Coronary artery (tissue), 2 donors: ENCODE measurements around the gene ATP6V0B.

Source experiments
- DNase-seq: peaks from one replicate; pipeline ENCODE4 v3.0.0-alpha.2; 2017; ENCODE audit warnings: low spot score
- H3K27ac ChIP-seq, 2 donors: fragments of 200-600 bp; sonication (generic); one replicate each; pipeline ENCODE4 v1.5.1; 2016 to 2019
- H3K4me3 ChIP-seq: fragments of 200-600 bp; sonication (generic); 2 replicates; pipeline ENCODE4 v1.5.1; 2016; ENCODE audit warnings: mild to moderate bottlenecking, moderate library complexity
- TF ChIP-seq, protein P1 (sequence below): fragments of 200-600 bp; sonication (generic); IDR thresholded peaks from one replicate; pipeline ENCODE4 v1.5.1; 2019; ENCODE audit warnings: antibody characterized with exemption

The ATP6V0B gene

GRCh38 chr1:43954036-43954435 is 20.7 kb upstream of the ATP6V0B start:
- no peak for DNase-seq
- Histone ChIP-seq H3K27ac (no peak overlapping the region), H3K4me3 (no peak overlapping the region)
- TF ChIP-seq, protein P1, sequence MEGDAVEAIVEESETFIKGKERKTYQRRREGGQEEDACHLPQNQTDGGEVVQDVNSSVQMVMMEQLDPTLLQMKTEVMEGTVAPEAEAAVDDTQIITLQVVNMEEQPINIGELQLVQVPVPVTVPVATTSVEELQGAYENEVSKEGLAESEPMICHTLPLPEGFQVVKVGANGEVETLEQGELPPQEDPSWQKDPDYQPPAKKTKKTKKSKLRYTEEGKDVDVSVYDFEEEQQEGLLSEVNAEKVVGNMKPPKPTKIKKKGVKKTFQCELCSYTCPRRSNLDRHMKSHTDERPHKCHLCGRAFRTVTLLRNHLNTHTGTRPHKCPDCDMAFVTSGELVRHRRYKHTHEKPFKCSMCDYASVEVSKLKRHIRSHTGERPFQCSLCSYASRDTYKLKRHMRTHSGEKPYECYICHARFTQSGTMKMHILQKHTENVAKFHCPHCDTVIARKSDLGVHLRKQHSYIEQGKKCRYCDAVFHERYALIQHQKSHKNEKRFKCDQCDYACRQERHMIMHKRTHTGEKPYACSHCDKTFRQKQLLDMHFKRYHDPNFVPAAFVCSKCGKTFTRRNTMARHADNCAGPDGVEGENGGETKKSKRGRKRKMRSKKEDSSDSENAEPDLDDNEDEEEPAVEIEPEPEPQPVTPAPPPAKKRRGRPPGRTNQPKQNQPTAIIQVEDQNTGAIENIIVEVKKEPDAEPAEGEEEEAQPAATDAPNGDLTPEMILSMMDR, result no peak

GRCh38 chr1:43956234-43956633 is 18.5 kb upstream of the ATP6V0B start:
- Histone ChIP-seq H3K27ac (no peak overlapping the region), H3K4me3 (no peak overlapping the region)
- TF ChIP-seq, protein P1, result no peak
- DNase-seq, result no peak

DNA sequence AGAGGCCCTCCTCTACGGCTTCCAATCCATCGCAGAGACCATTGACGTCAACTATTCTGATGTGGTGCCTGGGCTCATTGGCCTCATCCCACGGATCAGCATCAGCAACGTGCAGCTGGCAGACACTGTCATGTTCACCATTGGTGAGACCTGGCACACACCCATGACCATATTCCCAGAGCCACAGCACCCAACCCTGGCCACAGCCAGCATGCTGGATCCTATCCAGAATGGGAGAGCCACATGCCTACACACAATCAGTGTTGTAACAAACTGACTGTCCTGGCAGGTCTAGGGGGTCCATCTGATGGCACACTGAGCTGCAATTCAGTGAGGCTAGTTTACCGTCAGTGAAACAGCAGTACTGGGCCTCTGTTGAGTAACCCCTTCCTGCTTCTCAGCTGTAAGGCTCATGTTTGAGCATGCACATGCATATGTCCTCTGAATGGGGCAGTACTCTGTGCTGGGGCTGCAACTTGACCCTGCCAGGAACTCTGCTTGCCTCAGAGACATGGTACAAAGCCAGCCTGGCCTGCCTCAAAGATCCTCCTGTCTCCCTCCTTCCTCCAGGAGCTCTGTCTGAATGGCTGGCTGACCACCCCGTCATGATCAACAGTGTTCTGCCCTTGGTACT is 17.2 kb upstream of the ATP6V0B start:
- Histone ChIP-seq H3K27ac (no peak overlapping the region), H3K4me3 (no peak overlapping the region)
- TF ChIP-seq, protein P1, result no peak
- no peak for DNase-seq

DNA sequence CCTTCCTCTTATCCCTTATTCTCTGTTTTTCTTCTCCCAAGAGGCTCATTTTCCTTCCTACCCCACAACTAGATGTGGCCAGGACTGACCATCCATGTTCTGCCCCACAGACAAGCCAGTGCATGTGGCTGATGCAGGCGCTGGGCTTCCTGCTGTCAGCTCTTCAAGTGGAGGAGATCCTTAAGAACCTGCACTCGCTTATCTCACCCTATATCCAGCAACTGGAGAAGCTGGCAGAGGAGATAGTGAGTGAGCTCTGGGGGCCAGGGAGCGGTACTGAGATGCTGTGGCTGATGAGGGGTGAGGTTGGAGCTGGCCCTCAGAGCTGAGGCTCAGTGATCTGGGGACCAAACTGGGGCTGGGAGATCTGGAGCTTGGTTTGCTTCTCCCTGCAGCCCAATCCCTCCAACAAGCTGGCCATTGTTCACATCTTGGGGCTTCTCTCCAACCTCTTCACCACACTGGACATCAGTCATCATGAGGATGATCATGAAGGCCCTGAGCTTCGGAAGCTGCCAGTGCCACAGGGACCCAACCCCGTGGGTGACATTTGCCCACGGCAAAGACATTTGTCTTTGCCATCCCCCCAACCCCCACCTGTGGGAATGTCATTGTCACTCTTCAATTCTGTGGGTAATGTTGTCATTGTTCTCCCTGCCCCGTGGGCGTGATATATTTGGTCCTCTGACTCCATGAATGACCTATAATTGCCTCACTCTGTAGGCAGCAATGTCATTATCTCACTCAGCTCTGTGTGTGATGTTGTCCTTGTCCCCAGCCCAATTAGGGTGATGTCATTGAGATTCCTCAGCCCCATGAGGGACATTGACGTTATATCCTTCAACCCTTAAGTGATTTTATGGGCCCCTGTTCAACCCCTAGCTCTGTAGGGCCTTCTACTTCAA is 16.2 kb upstream of the ATP6V0B start:
- H3K27ac ChIP-seq, result no peak overlapping the region
- no peak overlapping the region for H3K4me3 ChIP-seq
- TF ChIP-seq, protein P1, result no peak
- DNase-seq, result no peak

DNA sequence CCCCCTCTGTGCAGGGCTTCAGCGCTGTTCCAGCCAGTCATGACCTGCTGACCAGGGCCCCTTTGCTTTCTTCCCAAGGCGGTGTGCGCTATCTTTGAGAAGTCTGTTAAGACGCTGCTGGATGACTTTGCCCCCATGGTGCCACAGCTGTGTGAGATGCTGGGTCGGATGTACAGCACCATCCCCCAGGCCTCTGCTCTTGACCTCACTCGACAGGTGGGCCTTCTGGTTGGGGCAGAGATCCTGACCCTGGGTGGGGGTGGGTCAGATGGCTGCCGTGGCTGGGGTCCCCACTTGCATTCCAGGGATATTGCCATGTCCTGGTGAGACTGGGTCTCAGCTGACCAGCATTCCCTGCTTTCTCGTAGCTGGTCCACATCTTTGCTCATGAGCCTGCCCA is 14.0 kb upstream of the ATP6V0B start:
- TF ChIP-seq, protein P1, result no peak
- no peak overlapping the region for H3K4me3 ChIP-seq
- no peak for DNase-seq
- no peak overlapping the region for H3K27ac ChIP-seq

- Histone ChIP-seq H3K4me3 (no peak overlapping the region), H3K27ac (no peak overlapping the region)
- TF ChIP-seq, protein P1, result no peak
- no peak for DNase-seq
Observed at GRCh38 chr1:43961692-43962091, 13.1 kb upstream of the ATP6V0B start.
